ENCODE results near the gene STRIP2.
A peak's percentile ranks its signal among the peaks of the same experiment; 100 is the strongest.
"Not testable (repeated sequence)": the region's sequence is repeated elsewhere in the genome, so short reads cannot be mapped to it uniquely, and the experiment has no call there.

Gene STRIP2, protein sequence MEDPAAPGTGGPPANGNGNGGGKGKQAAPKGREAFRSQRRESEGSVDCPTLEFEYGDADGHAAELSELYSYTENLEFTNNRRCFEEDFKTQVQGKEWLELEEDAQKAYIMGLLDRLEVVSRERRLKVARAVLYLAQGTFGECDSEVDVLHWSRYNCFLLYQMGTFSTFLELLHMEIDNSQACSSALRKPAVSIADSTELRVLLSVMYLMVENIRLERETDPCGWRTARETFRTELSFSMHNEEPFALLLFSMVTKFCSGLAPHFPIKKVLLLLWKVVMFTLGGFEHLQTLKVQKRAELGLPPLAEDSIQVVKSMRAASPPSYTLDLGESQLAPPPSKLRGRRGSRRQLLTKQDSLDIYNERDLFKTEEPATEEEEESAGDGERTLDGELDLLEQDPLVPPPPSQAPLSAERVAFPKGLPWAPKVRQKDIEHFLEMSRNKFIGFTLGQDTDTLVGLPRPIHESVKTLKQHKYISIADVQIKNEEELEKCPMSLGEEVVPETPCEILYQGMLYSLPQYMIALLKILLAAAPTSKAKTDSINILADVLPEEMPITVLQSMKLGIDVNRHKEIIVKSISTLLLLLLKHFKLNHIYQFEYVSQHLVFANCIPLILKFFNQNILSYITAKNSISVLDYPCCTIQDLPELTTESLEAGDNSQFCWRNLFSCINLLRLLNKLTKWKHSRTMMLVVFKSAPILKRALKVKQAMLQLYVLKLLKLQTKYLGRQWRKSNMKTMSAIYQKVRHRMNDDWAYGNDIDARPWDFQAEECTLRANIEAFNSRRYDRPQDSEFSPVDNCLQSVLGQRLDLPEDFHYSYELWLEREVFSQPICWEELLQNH

DNA sequence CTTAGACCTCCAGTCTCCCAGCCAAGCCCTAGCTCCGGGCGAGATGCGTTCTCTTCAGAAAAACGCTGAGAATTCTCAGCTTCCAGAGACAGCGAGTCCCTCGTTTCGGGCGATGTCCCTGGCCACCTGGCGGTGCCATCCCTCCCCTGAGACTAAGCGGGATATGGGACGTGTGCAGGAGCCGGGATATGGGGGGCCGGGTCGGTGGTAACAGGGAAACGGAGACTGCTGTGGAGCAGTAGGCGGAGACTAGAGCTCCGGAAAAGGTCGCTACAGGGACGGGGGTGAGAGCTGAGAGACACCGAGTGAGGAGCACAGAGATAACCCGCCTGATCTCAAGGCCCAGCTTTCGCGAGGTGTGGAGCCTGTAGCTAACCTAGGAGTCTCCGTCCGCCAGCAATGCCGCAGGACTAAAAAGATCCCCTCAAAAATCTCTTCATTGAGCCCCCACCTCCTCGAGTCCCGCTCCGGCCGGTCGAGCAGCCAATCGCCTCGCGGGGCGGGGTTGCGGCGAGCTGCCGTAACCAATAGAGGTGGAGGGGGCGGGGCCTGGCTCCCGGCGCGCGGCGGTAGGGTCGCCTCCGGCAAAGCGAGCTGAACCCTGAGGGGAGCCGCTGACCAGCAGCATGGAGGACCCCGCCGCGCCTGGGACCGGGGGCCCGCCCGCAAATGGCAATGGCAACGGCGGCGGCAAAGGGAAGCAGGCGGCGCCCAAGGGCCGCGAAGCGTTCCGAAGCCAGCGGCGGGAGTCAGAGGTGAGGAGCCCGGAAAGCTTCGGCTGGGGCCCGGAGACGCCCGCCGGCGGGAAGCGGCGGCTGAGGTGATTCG is at the start of gene STRIP2:
TSS of gene STRIP2 (plus strand) at position 586 of the 828 bp plus-strand sequence. CDS start at position 627, 41 bp downstream.
- peak; percentile 78 to 85 for DNase-seq (ENCODE audit: low read depth in 2 of 2, low spot score in 1 of 2)

DNA sequence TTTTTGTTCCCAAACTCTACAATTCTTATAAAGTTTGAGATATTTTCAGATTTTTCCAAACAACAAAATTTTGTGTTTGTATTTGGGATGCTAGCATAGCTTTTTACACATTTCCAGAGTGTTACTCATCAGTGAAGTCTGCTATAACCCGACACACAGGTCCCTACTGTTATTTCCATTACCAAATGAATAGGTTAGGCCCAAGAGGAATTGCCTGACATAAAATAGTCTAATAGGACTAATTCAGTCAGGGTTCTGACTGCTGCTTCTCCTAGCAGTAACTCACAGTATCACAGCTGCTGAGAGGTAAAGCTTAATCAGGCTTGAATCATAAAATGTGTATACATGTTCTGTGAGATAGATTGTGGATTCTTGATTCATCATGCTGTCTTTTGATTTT is 49.1 kb upstream of the STRIP2 start:
- no peak for DNase-seq (ENCODE audit: low read depth in 2 of 2, low spot score in 1 of 2)

DNA sequence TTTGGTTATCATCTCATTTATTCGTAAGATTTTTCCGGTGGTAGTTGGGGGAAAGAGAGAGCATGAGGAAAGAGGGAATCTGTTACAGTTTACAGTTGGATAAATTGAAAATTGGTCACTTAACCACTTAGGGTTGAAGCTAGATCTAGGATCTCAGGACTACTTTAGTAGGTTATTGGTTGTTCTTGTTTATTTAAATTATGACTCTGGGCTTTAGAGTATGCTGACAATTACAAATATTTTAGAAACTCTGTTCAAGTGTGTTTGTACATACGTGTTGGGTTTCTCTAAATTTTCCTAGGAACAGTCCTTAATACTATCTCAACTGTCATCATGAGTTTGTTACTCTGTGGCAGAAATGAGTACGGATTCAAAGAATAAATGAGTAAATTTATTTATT is 48.6 kb upstream of the STRIP2 start:
- no peak for DNase-seq (ENCODE audit: low read depth in 2 of 2, low spot score in 1 of 2)

DNA sequence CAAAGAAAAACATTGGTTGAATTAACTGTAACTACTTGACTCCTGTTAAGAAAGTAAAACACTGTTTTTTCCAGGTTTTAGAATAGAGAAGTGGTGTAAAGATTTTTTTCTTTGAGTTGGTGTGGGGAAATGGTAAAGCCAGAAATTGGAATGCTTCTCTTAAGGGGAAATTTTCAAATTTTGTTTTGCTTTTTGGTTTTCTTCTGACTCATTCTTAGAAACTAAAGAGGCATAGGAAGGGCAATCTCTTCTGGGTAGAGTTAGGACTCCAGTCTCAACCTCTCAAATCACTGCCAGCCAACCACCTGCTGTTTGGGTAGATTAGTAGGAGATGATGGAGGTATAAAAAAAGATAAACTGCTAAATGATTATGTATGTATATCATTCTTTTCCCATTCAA is 47.7 kb upstream of the STRIP2 start:
- DNase-seq (ENCODE audit: low read depth in 2 of 2, low spot score in 1 of 2), result no peak

DNA sequence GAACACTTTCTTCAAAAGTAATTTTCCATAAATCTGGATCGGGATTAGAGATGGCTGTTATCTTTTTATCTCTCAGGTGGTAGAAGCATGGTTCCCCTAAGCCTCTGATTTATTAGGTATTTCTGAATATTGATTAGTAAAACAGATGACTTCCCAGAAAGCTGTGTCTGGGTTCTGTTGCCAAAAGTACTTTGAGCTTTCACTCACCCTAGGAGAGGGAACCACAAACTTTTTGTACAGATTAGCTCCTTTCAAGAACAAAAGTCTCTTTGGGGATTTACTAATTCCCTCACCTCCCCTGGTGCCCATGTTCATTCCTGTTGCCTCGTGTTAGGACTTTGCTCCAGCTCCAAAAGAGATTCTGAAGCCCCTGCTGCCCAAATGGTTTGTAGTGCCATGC is 46.7 kb upstream of the STRIP2 start:
- no peak for DNase-seq (ENCODE audit: low read depth in 2 of 2, low spot score in 1 of 2)

DNA sequence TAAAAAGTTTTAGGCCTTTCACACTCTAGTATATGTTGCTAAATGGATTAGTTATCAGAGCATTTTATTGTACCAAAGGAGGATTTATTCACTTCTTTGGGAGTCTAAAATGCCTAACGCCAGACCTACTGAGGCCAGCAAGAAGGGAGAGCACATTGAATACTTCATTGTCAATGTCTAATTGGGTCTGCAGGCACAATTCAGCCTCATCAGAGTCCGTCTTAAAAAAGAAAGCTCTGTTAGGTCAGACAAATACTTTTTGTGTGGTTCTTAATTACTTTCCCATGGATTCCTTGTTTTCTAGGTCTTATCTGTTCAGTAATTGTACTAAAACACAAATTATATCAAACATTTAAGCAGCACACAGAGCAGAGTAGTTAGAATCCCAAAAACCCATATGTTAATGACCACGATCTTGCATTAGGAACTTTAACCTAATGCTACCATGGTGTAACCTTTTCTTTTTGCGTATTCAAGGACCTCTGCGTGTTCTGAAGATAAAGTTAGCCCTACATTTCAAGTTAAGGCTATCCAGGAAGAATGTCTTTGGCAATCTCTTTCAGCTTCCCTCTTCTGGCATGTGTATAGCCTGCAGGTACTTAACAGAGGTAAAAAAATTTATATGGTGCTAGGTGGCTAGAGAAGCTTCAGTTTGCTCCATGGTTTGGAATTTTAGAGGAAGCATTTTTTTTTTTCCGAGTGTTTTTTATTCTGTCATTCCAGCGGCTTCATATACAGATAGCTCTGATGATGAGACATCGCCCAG is 45.7 kb upstream of the STRIP2 start:
- DNase-seq (ENCODE audit: low read depth in 2 of 2, low spot score in 1 of 2), result no peak

DNA sequence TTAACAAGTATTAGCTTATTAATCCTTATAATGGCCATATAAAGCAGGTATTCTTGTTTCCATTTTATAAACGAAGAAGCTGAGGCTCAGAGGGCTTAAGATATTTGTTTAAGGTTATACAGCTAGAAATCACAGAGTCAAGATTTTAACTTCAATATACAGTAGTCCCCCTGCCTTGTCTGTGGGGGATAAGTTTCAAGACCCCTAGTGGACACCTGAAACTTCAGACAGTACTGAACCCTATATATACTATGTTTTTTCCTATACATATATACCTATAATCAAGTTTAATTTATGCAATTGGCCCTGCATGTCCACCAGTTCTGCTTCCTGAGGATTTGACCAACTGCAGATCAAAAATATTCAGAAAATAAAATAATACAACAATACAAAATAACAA is 44.4 kb upstream of the STRIP2 start:
- no peak for DNase-seq (ENCODE audit: low read depth in 2 of 2, low spot score in 1 of 2)

DNA sequence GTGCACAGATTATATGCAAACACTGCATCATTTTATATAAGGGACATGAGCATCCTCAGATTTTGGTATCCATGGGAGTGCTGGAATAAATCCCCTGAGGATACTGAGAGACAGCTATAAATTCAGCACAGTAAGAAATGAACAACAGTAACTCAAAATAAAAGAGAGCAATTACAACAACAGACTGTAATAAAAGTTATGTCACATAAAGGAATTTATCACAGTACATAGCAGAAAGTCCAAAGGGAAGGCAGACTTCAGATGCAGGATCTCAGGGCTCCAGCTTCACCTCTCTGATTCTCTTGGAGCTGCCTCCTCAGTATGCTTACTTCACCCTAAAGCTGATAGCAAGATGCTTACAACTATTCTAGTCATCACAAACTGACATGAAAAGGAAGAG is 43.9 kb upstream of the STRIP2 start:
- DNase-seq (ENCODE audit: low read depth in 2 of 2, low spot score in 1 of 2), result no peak

DNA sequence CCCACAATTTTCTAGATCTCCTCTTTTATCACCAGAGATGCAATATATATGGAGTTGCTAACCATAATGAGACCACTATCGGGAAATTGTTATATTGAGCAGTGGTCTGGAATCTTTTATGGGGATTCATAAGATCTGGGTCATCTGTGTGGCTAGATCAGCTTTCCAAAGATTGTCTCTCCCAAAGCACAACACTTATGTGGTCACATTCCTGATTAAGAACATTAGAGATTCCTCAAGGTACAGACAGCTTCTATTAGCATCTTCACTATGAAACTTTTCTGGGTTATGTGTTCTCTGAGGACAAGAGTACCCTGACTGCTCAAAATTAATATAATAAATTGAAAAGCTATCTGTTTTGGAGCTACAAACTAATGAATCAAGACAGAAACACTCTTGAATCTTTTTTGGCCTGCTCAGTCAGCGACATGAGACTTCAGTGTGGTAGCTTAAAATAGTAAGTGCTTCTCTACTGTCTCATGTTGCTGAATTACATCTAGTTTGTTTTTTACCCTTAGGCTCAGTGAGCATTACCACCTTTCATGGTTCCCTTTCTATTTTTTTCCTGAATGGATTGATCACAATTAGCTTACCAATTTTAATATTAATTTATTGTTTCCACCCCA is 42.6 kb upstream of the STRIP2 start:
- no peak for DNase-seq (ENCODE audit: low read depth in 2 of 2, low spot score in 1 of 2)

DNA sequence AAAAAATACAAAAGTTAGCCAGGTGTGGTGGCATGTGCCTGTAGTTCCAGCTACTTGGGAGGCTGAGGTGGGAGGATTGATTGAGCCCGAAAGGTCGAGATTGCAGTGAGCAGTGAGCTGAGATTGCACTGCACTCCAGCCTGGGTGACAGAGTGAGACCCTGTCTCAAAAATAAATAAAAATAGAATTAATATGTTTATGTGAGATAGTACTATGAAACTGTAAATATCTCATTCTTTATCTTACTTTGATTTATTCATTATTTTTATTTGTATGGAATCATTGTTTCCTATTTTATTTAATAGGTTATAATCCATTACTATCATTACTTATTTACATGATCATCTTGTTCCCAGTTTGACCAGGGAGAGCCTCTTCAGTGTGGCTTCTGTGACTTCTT is 41.0 kb upstream of the STRIP2 start:
- DNase-seq (ENCODE audit: low read depth in 2 of 2, low spot score in 1 of 2), result no peak

DNA sequence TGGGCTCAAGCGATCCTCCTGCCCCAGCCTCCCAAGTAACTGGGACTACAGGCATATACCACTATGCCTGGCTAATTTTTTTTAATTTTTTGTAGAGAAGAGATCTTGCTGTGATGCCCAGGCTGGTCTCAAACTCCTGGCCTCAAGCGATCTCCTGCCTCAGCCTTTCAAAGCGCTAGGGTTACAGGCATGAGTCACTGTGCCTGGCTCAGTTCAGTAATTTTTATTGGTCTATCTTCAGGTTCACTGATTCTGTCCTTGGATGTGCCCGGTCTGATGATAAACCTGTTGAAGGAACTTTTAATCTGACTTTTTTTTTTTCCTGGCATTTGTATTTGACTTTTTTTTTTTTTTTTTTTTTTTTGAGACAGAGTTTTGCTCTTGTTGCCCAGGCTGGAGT is 40.1 kb upstream of the STRIP2 start:
- DNase-seq (ENCODE audit: low read depth in 2 of 2, low spot score in 1 of 2), result no peak

DNA sequence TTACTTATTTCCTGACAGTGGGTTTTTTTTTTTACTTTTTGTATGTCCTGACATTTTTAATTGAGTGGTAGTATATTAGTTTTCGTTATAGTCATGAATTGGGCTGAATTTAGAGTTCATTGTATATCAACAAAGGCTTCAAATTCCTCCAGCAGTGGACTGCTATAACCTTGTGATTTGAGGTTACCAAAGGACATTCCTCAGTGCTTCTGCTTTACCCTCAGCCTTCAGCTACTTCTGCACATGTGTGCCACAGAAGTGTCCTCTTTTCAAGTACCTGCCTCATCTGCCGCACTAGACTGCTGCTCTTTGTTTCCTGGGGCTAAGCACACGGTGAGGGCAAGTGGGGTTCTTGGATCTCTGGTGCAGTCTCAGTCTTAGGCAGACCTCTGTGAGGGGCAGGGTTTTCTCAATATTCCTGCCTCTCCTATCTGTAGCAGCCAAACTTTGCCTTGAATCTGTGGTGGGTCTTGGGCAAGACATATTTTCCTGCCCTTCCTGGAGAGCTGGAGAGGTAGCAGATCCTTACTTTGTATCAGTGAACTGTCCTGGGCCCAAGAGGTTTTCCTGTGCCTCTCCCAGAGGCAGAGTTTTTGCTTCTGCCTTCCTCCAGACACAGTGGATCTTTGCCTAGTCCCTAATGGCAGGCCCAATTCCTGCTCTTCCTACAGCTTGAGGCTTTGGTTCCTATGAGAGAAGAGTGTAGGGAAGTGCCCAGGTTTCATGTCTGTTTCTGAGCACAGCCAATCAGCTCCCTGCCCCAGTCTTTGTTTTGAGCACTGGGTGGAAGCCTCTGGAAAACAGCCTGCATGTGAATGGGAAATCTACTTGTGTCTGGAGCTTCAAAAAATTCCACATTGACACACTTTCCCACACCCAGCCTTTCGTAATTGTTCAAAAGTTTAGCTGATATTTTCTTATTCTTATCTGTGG is 39.0 kb upstream of the STRIP2 start:
- DNase-seq (ENCODE audit: low read depth in 2 of 2, low spot score in 1 of 2), result no peak

DNA sequence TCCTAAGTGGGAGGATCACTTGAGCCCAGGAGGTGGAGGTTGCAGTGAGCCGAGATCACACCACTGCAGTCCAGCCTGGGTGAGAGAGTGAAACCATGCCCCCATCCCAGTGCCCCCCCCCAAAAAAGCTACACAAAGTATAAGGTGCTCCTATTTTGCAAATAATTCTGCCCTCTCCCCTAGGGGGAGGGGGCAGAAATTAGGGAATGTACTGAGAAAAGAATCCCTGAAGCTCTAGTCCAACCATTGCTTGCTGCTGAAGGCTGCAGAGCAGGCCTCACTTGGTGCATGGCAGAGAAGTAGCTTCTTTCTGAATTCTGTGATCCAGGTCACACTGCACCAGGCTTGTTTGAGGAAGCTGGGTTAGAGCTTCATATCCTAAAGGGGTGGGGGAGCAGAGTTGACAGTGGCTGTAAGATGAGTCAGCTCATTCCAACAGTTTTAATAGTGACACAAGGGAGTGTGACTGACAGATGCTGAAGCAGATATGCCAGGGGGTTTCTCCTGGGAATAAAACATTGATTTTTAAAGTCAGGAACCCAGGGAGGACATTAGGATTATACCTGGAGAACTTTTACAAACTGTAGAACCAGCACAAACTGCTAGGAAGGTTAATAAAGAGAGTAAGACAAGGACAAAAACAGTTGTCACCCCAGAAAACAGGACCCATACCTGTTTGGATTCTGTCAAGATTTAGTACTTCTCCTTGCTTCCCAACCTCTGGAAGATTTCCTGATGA is 32.8 kb upstream of the STRIP2 start:
- DNase-seq (ENCODE audit: low read depth in 2 of 2, low spot score in 1 of 2), result no peak

DNA sequence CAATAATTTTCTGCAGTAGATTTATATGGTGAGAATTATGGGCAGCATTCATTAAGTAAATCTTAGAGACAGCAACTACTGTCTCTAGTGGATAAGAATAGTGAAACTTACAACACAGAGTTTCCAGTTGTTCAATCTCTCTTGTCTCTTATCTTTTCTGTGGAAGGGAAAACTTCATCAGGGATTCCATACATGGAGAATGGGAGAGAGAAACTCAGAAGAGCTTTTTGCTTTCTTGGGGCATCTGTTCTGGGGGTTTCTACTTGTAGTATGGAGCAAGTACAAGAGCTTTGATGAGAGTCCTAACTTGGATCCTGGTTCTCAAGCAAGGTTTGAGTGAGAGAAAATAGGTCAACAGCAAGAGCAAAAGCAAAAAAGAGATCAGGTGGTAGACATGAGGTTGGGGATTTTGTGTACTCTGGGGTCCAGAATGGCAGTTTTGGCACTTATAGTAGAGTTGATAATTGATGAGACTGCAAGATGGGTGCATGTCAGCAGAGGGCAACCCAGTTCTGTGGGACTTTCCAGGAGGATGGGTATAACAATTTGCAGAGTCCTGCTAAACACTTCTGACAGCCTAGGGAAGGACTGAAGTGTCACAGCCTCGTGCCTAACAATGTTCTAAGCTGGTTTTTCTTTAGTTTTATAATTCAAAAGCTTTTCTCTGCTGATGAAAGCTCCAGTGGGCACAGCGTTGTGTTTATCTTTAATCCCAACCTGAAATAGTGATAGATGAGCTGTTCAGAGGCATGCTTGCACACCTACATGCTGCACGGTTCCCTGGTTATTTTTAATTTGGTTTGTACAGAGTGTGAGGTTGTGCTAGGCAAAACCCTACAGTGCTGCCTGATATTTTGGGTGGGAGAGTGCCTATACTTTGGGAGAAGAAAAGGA is 32.0 kb upstream of the STRIP2 start:
- no peak for DNase-seq (ENCODE audit: low read depth in 2 of 2, low spot score in 1 of 2)

DNA sequence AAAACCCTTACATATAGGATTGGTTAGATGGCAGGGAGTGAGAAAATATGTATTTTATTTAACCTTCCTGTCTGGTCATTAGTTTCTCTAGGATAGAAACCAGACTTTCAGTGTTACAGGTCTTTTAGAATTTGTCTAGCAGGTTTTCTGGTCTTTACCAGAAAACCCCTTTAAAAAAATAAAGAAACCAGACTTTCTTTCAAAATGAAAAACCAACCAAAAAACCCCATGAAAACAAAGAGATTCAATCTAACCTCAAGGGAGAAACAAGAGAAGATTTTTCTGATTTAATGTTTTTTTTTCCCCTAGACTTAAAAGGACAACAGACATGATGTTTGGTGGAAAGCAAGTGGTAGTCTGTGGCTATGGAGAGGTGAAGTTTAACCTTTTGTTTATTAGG is 28.7 kb upstream of the STRIP2 start:
- no peak for DNase-seq (ENCODE audit: low read depth in 2 of 2, low spot score in 1 of 2)

DNA sequence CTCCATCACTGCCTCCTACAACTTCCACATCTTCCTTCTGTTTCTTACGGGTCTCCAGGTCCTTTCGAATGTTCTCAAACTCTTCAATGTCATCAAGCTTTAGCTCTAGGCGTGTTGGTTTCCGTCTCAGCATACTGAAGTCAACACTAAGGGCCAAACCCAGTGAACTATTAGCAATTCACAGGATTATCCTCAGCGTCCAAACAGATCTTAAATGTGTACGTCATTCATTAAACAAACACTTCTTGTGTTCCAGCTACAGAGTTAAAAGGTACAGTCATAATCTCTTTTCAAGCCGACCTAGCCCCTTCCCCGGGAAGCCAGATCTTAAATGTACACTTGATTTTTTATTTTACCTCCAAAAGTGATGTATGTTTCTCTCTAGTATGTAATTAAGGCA is 24.0 kb upstream of the STRIP2 start:
- not testable (repeated sequence) for DNase-seq (ENCODE audit: low read depth in 2 of 2, low spot score in 1 of 2)

DNA sequence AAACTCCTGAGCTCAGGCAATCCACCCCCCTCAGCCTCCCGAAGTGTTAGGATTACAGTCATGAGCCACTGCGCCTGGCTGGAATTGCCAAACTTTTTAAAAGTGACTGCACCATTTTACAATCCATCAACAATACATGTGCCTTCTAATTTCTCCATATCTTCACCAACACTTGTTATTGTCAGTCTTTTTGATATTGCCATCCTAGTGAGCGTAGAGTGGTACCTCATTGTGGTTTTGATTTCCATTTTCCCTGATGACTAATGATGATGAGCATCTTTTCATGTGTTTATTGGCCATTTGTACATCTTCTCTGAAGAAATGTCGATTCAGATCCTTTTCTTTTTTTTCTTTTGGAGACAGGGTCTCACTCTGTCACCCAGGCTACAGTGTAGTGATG is 21.7 kb upstream of the STRIP2 start:
- DNase-seq (ENCODE audit: low read depth in 2 of 2, low spot score in 1 of 2), result no peak

DNA sequence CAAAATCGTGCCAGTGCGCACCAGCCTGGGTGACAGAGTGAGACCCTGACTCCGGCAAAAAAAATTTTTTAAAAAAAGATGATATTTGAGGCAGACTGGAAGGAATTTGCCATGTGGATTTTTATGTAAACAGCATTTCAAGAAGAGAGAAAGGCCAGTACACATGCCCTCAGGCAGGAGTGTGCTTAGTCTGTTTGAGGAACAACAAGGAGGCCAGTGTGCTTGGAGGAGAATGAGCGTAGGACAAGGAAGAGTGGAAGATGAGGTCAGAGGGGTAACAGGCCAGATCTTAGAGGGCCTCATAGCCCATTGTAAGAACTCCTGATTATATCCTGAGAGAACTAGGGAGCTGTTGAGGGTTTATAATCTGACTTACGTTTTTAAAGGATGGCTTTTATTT is 17.2 kb upstream of the STRIP2 start:
- DNase-seq (ENCODE audit: low read depth in 2 of 2, low spot score in 1 of 2), result no peak

Data from stimulated activated CD8-positive, alpha-beta memory T cell treated with anti-CD3 and anti-CD28 coated beads, Interleukin-4, amount 100 ng/mL, for 1 hour (primary cell).